HG03135 (cell line): ENCODE results near the gene FNDC11.
"Not testable (repeated sequence)": the region's sequence is repeated elsewhere in the genome, so short reads cannot be mapped to it uniquely, and the experiment has no call there.

ENCODE experiments used
- ATAC-seq: cut with Tn5 transposase; IDR thresholded peaks from one replicate; pipeline ENCODE4 v1.9.1; 2021; ENCODE audit warnings: mild to moderate bottlenecking, moderate library complexity; ENCODE audit not compliant: unreplicated experiment

The FNDC11 gene

DNA sequence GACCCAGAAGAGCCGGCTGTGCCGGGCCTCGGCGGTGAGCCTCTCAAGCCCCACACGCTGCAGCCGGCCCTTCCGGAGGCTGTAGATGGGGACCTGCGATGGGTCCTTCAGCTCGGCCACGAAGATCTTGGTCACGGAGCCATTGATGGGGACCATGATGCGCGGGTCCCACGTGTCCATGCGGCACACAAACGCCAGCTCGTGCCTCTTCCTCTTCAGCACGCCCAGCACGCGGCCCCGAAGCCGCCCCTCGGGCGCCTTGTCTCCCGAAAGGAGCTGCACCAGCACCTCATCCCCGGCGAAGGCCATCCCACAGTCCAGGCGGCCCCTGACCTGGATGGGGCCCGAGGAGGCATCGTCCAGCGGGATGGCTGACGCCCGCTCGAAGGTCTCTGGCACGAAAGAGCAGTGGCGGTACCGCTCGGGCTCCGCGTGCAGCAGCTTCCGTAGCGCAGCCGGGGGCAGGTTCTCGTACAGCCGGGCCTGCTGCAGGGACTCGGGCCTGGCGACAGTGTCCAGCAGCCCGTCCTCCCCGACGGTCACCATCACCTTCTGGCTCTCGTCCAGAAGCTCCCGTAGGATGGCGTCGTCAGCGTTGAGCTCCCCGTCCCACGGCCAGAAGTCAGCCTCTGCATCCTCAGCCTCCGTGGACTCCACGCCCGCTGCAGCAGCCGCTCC lies 11.2 kb downstream of the FNDC11 start:
- ATAC-seq = no peak

DNA sequence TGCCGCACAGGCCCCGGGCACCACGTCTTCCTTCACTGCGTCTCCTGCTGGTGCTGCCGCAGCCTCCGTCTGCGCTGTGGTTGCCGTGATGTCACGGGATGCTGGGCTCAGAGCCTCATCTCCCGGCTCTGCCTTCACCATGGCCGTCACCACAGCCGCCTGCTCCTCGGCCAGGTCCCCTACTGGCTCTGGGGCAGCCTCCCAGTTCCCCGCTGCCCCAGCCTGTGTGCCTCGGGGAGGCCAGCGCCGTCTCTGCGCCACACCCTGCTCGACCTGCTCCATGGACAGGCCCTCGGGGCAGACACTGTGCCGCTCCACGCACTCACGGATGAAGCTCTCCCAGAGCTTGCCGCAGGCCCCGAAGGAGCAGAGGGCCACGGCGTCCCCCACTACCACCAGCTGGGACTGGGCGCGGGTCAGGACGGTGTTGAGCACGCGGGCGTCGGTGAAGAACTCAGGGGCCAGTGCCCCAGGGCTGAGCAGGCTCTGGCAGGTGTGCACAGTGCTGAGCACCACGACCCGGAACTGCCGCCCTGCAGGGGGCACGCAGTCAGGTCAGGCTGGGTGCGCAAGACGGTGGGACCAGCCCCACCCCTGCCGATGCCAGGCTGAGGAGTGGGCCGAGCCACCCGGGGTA lies 11.9 kb downstream of the FNDC11 start:
- ATAC-seq = no peak

DNA sequence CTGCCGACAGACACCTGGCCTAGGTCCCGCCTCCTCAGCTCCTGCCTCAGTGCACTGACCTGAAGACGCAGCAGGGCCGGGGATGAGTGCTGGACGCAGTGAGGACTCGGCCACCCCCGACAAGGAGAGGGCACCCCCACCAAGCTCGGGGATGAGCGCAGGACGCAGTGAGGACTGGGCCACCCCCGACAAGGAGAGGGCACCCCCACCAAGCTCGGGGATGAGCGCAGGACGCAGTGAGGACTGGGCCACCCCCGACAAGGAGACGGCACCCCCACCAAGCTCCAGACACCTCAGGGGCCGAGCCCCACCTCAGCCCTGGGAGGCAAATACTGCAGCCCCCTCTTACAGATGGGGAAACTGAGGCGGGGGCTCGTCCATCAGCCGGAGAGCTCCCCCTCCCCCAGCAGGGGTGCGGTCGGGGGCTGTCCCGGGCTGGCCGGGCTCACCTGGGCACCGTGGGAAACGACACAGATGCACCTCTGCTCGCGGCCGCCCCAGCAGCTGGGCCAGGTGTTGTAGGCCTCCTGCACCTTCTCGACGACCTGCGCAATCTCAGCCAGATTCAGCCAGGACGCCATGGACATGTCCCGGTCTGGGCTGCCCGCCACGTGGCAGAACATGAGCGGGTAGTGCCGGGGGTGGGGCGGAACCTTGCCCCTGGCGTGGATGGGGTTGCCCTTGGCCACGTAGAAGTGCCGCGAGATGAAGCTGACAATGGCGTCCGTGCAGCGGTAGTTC lies 12.6 kb downstream of the FNDC11 start:
- no peak for ATAC-seq

DNA sequence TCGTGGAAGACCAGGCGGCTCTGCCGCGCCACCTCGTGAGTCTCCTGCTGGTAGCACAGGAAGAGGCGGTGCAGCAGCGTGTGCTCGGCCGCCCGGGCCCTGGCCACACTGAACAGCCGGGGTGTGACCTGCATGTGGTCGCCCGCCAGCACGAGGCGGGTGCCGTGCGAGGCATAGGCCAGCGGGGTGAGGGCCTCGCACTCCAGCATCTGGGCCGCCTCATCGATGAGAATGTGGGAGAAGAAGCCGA lies 13.1 kb downstream of the FNDC11 start:
- ATAC-seq = no peak

DNA sequence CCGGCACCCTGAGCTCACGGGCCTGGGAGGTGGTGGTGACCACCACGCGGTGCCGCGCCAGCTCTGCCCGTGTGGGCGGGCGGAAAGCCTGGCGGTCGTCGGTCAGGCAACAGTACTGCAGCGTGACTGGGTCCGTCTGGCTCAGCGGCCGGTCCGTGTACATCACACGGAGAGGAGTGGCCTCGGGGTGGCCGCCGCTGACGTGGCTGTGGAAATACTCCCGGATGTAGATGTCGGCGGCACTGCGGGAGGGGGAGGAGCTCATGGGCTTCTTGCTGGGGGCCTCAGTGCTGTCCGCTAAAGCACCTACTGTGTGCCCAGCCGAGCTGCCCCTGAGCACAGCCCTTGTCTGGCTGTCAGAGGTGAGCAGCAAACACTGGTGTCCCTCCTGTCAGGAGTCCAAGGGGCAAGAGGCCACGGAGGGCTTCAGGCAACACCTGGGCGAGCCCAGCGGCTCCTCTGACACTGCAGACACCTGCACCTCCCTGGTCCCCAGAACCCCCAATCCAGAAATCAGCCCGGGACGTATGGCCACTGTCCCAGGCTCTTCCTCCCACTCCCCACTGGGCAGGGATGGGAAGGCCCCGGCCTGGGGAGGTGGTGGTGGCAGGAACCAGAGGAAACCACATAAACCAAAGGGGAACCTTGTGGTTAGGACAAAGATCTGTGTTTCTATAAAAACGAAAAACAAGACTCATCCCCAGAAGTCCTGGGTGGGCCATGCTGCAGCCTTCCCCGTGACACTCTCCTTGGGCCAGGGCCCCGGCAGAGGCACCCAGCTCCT lies 13.6 kb downstream of the FNDC11 start:
- ATAC-seq = no peak

GRCh38 chr20:63568170-63568981 lies 14.4 kb downstream of the FNDC11 start:
- no peak for ATAC-seq

DNA sequence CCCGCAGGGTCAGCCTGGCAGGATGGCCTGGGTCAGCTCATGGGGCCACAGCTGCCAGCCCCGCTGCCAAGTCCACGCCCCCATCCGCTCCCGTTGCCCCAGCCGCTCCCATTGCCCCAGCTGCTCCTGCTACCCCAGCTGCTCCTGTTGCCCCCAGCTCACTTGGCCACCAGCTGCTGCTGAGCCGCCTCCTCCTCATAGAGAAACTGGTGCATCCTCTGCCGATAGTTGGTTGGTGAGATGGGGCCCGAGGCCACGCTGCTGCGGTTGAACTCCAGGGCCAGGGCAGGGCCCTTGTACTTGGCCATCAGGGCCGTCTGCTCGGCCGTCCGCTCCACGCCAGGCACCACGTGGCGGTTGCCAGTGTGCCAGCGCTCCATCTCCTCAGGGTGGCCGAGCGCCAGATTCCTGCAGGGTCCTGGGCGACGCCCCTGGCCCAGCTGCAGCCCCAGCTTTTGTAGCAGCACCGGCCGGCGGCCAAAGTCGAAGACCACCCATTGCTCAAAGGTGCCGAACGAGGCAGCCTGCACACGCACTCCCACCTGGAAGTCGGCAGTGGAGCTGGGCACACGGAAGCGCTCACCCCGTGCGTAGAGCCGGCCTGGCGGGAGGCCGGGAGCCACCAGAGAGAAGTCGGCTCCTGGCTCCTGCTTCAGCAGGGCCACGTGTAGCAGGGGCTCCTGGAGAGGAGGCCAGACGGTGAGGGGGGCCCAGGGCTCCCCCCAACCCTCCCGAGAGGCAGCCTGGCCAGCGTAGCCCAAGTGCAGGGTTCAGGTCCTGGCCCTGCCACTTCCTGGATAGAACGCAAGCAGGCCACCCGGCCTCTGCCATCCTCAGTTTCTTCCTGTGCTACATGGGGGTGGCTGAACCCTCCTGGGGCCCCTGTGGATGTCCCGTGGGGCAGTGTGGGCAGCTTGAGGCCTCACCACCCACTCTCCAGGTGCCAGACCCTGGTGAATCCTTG lies 15.3 kb downstream of the FNDC11 start:
- no peak for ATAC-seq

DNA sequence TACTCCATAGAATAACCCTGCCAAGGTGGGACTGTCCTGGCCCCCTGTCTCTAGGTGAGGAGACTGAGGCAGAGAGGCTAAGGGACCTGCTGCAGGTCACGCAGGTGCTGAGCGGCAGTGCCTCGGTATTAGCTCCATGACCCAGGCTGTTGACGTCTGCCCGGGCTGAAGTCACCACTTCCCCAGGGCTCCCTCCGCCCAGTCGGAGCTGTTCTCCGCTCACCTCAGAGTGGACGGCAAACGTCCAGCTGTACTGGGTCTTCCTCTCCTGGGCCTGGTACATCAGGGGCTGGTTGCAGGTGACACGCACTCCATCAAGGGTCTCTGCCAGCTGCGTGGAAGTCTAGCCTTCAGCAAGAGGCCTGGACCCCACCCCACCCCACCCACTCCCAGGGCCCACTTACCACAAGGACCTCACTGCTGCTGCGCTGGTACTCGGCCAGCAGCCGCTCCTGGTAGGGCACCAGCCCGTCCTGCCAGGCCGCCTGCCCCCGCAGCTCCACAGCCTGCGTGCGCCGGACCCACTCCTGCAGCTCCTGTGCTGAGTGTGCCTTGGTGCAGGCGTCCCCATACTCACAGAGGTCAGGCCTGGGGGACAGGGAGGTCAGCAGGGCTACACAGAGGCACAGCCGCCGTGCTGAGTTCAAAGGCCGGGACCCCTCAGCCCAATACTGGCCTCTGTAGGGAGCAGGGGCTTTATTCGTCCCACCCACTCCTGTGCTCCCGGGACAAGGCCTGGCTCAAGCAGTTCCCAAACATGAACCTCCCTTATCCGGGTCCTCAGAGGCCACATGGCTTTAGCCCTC lies 16.5 kb downstream of the FNDC11 start:
- ATAC-seq = no peak

GRCh38 chr20:63571087-63571478 lies 17.1 kb downstream of the FNDC11 start:
- ATAC-seq = not testable (repeated sequence)

- ATAC-seq = no peak
Measured at GRCh38 chr20:63572071-63572787, 18.3 kb downstream of the FNDC11 start.

- no peak for ATAC-seq
Measured at GRCh38 chr20:63572788-63573646, 19.1 kb downstream of the FNDC11 start.

DNA sequence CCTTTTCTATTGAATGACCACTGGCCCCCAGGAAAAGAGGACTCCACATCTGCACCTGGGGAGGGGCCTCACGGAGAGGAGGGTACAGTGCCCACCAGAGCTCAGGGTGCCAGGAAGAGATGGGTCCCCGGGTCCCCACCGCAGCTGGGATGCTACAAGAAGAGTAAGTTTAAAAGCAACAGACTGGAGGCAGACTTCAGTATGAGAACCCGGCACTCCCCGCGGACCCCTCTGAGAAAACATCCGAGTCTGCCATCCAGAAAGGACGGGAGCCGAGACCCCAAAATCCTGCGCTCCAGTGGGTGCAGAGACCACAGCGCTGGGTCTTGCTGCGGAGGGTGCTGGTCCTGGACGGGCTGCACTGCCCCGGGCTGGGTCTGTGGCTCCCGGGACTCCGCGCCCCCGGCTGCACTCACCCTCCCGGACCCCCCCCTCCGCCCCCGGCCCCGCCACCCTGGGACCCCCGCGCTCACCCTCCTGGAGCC lies 19.7 kb downstream of the FNDC11 start:
- no peak for ATAC-seq

DNA sequence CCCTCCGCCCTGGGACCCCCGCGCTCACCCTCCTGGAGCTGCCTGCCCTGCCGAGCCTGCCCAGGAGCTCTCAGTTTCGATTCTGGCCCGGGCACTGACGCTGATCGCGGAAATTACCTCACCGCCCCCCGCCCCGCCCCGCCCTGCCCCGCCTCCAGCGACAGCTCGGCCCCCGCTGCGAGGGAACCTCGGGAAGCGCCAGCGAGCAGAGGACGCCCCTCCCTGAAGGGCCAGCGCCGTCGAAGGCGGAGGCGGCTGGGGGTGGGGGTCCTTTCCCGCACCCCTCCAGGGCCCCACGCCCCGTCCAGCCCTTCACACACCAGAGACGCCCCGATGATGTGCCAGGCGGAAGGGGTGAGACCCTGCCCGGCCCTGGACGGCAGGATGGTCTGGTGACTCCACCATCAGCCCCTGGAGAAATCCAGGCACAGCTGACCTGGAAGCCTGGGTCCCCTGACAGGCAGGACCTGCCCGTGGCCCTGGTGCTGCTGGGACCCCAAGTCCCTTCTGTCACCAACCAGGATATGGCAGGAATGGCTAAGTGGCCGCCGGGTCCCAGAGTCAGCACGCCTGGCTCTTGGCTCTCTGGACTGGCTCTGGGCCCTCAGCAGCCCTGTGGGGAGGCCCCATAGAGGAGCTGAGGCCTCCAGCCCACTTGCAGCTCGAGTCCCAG lies 20.3 kb downstream of the FNDC11 start, which contains the start of gene HELZ2:
Gene HELZ2 (minus strand): TSS at position 84 of the 673 bp plus-strand sequence. CDS start 1,854 bp downstream, outside the sequence.
- peak; percentile 57 for ATAC-seq

- no peak for ATAC-seq
Measured at GRCh38 chr20:63574829-63575743, 21.1 kb downstream of the FNDC11 start.

- no peak for ATAC-seq
Measured at GRCh38 chr20:63576311-63576710, 22.4 kb downstream of the FNDC11 start.
